ENCODE measurements around the gene ATP8A2.
A peak's percentile ranks its signal among the peaks of the same experiment; 100 is the strongest.
"Not testable (repeated sequence)": the region's sequence is repeated elsewhere in the genome, so short reads cannot be mapped to it uniquely, and the experiment has no call there.

Gene ATP8A2

DNA sequence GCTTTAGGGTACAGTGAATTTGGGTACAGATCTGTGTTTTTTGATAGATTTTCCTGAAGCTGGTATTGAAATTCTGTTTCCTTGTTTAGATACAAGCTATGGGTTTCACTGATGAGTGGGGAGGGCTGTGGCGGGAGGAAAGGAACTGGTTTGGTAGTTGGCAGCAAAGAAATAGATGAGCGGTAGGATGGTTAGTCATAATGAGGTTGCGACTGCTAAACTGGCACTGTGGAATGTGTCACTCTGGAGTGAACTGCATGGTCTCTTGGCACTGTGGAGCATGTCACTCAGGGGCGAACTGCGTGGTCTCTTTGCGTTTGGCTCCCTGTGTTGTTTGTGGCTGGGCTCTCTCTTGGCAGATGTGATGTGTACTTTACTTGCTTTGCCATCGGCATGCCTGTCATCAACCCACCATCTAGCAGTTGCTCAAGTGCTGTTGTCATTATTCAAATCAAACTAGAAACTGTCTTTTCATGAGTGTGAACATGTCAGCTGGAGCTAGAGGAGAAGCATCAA, 82.1 kb downstream of the ATP8A2 start:
- no peak overlapping the region for H3K27ac ChIP-seq
- DNase-seq (ENCODE audit: low read depth, low spot score): no peak

- peak; percentile 48 for DNase-seq (ENCODE audit: low read depth, low spot score)
- no peak overlapping the region for H3K27ac ChIP-seq
Observed at GRCh38 chr13:25455146-25455545, 83.4 kb downstream of the ATP8A2 start.

DNA sequence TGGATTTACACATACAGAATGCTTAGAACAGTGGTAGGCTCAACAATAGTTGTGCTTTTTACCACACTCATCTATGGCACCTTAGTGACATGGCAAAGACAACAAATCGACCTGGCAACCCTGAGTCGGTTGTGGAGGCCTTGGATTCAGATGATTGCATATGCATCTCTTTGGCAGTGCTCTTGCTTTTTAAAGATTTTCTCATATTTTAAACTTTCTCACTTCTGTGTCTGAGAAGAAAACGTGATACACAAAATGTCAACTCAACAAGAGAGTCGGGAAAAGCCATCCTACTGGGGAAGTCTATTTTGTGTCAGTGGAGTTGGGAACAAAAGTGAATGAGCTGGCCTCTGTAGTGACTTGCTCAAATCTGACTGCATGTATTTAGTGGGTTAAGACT, 85.8 kb downstream of the ATP8A2 start:
- no peak overlapping the region for H3K27ac ChIP-seq
- no peak for DNase-seq (ENCODE audit: low read depth, low spot score)

- DNase-seq (ENCODE audit: low read depth, low spot score): peak; percentile 29
- peak overlapping the region; percentile 48 for H3K27ac ChIP-seq
Observed at GRCh38 chr13:25462301-25463125, 90.7 kb downstream of the ATP8A2 start.

DNA sequence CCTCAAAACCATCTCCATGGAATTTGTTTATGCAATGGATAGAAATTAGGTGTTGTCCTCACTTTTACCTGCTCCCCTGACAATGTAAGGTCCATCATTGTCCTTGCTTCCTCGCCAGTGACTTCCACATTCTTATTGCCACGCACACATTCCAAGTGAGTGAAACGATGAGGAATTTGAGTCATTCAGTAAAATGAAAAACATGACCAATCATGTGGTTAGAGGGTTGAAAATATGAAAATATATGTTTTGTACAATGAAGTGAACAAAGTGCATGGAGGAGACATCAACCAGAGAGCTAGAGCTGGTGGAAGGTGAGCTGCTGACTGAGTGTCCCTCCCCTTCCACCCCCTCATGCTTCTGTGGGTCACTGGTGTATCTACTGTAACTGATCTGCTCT, 91.7 kb downstream of the ATP8A2 start:
- no peak for DNase-seq (ENCODE audit: low read depth, low spot score)
- peak overlapping the region; percentile 48 for H3K27ac ChIP-seq

- H3K27ac ChIP-seq: no peak overlapping the region
- no peak for DNase-seq (ENCODE audit: low read depth, low spot score)
Observed at GRCh38 chr13:25466880-25467279, 95.1 kb downstream of the ATP8A2 start.

- DNase-seq (ENCODE audit: low read depth, low spot score): no peak
- H3K27ac ChIP-seq: no peak overlapping the region
Observed at GRCh38 chr13:25468325-25469168, 96.8 kb downstream of the ATP8A2 start.

GRCh38 chr13:25469169-25469525, 97.4 kb downstream of the ATP8A2 start:
- DNase-seq (ENCODE audit: low read depth, low spot score): no peak
- no peak overlapping the region for H3K27ac ChIP-seq

DNA sequence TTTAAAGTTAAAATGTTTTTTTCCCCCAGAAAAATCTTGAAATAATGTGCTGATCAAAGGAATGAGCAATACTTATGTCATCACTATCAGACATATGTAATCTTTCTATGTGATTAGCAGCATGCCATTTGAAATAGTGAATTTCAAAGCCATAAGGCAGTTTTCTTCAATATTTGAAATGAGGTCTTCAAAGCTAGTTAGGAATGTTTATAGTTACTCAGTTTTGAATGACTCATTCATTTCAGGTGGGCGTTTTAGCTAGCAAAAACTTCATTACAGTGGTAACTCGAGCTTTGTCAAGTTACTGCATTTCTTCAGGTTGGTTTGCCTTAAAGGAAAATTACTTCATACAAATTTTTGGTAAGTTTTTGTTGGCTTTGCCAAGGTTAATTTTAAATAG, 102.1 kb downstream of the ATP8A2 start:
- DNase-seq (ENCODE audit: low read depth, low spot score): no peak

DNA sequence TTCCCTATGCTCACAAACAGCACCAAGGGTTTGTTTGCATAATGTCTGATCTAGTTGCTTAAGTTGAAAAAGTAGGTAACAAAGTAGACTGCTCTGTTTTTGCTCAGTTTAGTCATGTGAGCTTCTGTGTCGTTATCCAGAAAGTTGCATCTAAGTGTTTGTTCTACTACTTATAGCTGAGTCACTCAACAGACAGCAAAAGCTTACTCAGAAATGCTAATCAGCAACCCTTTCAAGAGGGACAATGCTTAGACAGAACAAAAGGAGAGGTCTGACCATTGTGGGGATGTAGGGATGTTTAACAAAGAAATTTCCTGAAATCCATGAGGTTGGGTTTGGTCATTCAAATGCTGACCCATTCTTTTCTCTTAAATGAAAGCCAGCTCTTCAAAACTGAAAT, 106.4 kb downstream of the ATP8A2 start:
- no peak overlapping the region for H3K27ac ChIP-seq
- DNase-seq (ENCODE audit: low read depth, low spot score): peak; percentile 18

More for the DNA sequence above, 102.1 kb downstream of the ATP8A2 start:
- no peak overlapping the region for H3K27ac ChIP-seq

- no peak overlapping the region for H3K27ac ChIP-seq
- no peak for DNase-seq (ENCODE audit: low read depth, low spot score)
Observed at GRCh38 chr13:25489238-25489637, 117.5 kb downstream of the ATP8A2 start.

DNA sequence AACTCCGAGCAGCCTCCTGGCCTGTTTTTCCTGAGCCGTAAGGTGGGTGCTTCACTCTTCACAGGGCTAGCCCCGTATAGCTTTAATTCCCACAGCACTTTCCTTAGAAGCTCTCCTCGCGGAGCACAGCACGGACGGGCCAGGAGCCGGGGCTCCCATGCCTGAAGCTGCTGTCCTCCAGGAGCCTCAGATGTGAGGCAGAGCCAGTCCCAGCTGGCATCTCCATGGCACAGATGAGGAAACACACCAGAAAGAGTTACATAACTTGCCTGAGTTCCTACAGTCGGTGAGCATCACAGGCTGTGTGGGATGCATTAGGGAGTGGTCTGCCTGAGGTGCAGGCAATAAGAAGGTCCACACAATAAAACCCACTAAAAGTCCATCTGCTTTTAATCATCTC, 118.5 kb downstream of the ATP8A2 start:
- no peak for DNase-seq (ENCODE audit: low read depth, low spot score)
- H3K27ac ChIP-seq: no peak overlapping the region

GRCh38 chr13:25493931-25494640, 122.3 kb downstream of the ATP8A2 start:
- no peak for DNase-seq (ENCODE audit: low read depth, low spot score)
- H3K27ac ChIP-seq: no peak overlapping the region

GRCh38 chr13:25494698-25495411, 123.1 kb downstream of the ATP8A2 start:
- H3K27ac ChIP-seq: no peak overlapping the region
- no peak for DNase-seq (ENCODE audit: low read depth, low spot score)

DNA sequence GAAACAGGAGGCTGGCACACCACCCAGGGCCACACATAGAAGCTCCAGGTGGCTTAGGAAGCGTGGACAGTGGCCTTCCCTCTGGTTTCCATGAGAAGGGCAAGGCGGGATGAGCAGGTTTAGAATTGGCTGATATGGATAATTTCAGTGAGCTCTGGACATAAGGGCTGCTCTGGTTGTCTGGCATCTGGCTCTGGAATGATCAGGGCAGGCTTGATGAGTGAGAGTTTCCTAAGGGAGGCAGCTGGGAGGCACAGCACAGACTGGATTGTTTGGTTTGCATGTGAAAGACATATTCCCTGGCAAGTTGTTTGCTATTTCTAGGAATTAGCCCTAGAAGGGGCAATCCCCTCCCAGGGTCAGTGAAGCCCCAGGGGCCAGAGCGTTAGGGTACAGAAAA, 129.5 kb downstream of the ATP8A2 start:
- no peak for DNase-seq (ENCODE audit: low read depth, low spot score)

GRCh38 chr13:25502031-25502430, 130.3 kb downstream of the ATP8A2 start:
- DNase-seq (ENCODE audit: low read depth, low spot score): no peak
- H3K27ac ChIP-seq: no peak overlapping the region

More for the DNA sequence above, 129.5 kb downstream of the ATP8A2 start:
- H3K27ac ChIP-seq: no peak overlapping the region

GRCh38 chr13:25502551-25502950, 130.8 kb downstream of the ATP8A2 start:
- H3K27ac ChIP-seq: no peak overlapping the region
- DNase-seq (ENCODE audit: low read depth, low spot score): no peak

DNA sequence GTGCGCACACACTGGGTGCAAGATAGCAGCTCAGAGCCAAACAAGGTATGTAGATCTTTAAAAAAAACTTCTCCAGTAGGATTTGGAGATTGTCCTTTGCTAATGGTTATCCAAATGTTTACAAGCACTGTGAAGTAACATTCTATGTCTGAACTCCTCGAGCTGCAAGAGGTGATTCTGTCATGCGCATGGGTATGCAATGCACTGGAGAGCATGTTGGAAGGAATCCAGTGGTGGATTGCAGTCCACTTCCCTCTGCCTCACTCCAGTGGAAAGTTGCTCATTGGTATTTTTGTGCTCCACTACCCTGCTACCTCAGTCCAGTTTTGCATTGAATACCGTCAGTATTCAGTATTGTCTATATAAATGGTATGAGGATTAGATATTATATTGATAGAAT, 132.1 kb downstream of the ATP8A2 start:
- no peak overlapping the region for H3K27ac ChIP-seq
- no peak for DNase-seq (ENCODE audit: low read depth, low spot score)

DNA sequence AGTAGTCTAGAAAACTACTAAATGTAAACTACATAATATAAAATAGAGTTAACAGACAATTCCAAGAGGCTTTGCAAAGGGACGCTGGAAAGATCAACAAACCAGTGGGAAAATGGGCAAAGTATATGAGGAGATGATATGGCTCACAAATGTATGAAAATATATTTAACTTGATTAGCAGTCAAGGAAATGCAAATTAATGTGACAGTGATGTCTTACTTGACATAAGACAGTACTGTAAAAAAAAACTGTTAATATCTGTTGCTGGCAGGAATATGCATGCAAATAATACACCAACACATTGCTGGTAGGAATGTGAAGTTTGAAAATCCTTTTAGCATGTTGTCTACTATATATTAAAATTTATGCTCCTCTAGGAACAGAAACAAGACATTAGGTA, 136.1 kb downstream of the ATP8A2 start:
- H3K27ac ChIP-seq: no peak overlapping the region
- DNase-seq (ENCODE audit: low read depth, low spot score): no peak

DNA sequence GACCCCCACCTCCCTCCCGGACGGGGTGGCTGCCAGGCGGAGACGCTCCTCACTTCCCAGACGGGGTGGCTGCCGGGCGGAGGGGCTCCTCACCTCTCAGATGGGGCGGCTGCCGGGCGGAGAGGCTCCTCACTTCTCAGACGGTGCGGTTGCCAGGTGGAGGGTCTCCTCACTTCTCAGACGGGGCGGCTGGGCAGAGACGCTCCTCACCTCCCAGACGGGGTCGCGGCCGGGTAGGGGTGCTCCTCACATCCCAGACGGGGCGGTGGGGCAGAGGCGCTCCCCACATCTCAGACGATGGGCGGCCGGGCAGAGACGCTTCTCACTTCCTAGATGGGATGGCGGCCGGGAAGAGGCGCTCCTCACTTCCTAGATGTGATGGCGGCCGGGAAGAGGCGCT, 141.3 kb downstream of the ATP8A2 start:
- H3K27ac ChIP-seq; DNase-seq (ENCODE audit: low read depth, low spot score): not testable (repeated sequence)
